Subcutaneous abdominal adipose tissue (tissue), 5 donors: ENCODE measurements around the gene ZNRD2.

Experiments
- H3K27ac ChIP-seq: one replicate; pipeline ENCODE4 v1.7.0; 2013; ENCODE audit warnings: low read depth, mild to moderate bottlenecking, inconsistent platforms, low read length, moderate library complexity
- H3K27me3 ChIP-seq, 5 donors: one replicate each; pipeline ENCODE4 v1.7.0; 2013; ENCODE audit warnings: low read length in 5 of 5, inconsistent platforms in 1 of 5; ENCODE audit not compliant: control insufficient read depth in 5 of 5, insufficient read depth in 4 of 5
- H3K36me3 ChIP-seq, 5 donors: one replicate each; pipeline ENCODE4 v1.7.0; 2013; ENCODE audit warnings: low read length in 5 of 5; ENCODE audit not compliant: control insufficient read depth in 5 of 5, insufficient read depth in 5 of 5
- H3K4me1 ChIP-seq, 5 donors: one replicate each; pipeline ENCODE4 v1.7.0; 2013; ENCODE audit warnings: low read length in 5 of 5, mild to moderate bottlenecking in 3 of 5, moderate library complexity in 1 of 5; ENCODE audit not compliant: control insufficient read depth in 5 of 5, insufficient read depth in 5 of 5
- H3K4me3 ChIP-seq, 5 donors: one replicate each; pipeline ENCODE4 v1.7.0; 2013; ENCODE audit warnings: low read length in 5 of 5, low read depth in 1 of 5
- H3K9ac ChIP-seq, 5 donors: one replicate each; pipeline ENCODE4 v1.7.0; 2013; ENCODE audit warnings: low read length in 5 of 5, mild to moderate bottlenecking in 4 of 5, moderate library complexity in 3 of 5
- H3K9me3 ChIP-seq, 5 donors: one replicate each; pipeline ENCODE4 v1.7.0; 2013; ENCODE audit warnings: low read length in 5 of 5; ENCODE audit not compliant: control insufficient read depth in 5 of 5
- donor health status: healthy.
- donor health status: healthy.
- donor health status: healthy.
- donor health status: healthy.
- donor health status: healthy.

Gene ZNRD2

DNA sequence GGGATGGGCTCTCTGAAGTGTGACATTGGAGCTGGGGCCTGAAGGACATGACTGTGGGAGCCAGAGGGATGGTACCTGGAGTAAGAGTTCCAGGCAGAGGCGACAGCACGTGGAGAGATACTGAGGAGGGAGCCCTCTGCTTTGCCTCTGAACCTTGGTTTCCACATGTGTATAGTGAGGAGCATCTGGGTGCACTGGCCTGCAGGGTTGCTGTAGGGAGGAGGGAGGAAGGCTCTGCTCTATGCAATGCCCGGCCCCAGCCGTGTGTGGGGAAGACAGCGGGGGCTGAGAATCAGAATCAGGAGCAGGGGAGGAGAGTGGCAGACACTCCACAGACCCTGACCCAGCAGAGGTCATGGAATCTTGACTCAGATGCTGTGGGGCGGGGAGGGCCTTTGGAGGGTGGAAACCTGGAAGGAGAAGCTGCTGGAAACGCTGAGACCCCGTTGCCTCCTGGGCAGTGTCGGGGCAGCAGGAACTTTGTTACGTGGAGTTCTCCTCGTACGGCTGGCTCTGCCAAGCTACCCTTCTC, 41.4 kb upstream of the ZNRD2 start:
- no peak overlapping the region for H3K9ac ChIP-seq
- H3K27me3 ChIP-seq = no peaks in the 10 kb centered on the region
- H3K36me3 ChIP-seq = peaks cover 0 to 65% (median 59%) of the 10 kb centered on the region in 5 donors
- H3K27ac ChIP-seq = no peak overlapping the region
- H3K4me1 ChIP-seq = peaks cover 5 to 21% (median 20%) of the 10 kb centered on the region in 5 donors
- H3K9me3 ChIP-seq = no peaks in the 10 kb centered on the region
- no peak overlapping the region for H3K4me3 ChIP-seq

DNA sequence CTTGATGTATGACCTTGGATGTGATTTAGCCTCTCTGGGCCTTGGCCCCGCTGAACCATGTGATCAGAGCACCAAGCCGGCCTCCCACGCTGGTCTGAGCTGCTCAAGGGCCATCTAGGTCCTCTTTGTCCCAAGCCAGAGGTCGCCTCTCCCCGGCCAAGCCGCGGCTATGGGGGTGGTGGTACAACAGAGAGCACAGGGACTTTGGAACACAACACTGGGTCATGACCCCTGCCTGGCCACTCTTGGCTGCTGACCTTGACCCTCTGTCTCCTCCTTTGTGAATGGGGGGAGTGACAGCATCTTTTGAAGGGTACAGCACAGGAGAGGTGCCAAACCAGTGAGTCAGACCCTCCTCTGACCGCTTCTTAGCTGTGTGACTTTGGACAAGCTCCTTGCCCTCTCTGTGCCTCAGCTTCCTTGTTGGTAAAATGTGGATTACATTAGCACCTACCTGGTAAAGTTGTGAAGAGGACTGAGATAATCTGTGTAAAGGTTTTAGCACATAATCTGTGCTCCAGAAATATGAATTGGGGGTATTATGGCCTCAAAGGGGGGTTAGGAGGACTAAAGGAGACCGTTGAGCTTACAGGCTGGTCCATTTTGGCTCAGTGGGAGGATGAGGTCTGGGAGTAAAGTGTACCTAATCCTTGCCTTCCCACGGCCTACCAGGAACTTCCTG, 40.7 kb upstream of the ZNRD2 start:
- Histone ChIP-seq H3K4me3 (no peak overlapping the region), H3K36me3 (peaks cover 0 to 65% (median 59%) of the 10 kb centered on the region in 5 donors), H3K27me3 (no peaks in the 10 kb centered on the region), H3K9me3 (no peaks in the 10 kb centered on the region), H3K9ac (no peak overlapping the region), H3K4me1 (peaks cover 5 to 14% (median 13%) of the 10 kb centered on the region in 5 donors), H3K27ac (no peak overlapping the region)

DNA sequence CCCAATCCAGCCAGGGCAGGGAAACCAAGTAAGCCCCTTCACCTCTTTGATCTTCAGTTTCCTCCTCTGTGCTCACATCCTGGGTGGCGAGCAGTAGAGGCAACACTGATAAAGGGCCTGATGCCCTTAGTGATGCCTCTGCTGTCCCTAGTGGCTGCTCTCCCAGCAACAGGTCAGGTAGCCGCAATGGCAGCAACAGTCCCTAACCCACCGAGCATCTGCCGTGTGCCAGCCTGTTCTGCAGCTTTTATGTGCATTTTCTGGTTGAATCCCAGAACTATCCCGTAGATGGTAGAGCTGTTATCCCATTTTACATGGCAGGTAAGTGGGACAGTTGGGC, 40.1 kb upstream of the ZNRD2 start:
- peaks cover 0 to 69% (median 63%) of the 10 kb centered on the region in 5 donors for H3K36me3 ChIP-seq
- H3K9ac ChIP-seq = no peak overlapping the region
- no peak overlapping the region for H3K4me3 ChIP-seq
- H3K9me3 ChIP-seq = no peaks in the 10 kb centered on the region
- H3K4me1 ChIP-seq = peaks cover 5 to 14% (median 13%) of the 10 kb centered on the region in 5 donors
- H3K27ac ChIP-seq = no peak overlapping the region
- no peaks in the 10 kb centered on the region for H3K27me3 ChIP-seq

DNA sequence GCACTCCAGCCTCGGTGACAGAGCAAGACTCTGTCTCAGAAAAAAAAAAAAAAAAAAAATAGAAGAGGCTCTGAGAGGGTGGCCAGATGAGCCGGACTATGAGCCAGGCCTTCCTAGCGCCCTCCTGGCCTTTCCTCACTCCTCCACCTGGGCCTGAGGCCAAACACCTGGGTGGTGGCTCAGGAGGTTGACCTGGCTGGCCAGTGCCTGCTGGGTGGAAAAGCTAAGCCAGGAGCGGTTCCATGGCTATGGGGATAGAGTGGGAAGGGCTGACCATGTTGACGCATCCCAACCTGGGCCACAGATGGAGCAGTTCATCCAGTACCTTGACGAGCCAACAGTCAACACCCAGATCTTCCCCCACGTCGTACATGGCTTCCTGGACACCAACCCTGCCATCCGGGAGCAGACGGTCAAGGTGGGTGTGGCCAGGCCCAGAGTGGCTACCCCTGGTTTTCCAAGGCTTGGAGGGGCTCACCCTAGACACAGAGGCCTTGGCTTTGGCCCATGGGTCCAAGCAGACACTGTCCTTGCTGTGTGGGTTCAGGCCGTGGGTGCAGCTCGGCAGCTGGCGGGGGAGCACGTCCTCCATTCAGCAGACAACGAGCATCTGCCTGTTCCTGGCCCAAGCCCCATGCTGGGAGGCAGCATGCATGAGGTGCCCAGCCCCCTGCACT, 37.8 kb upstream of the ZNRD2 start:
- no peaks in the 10 kb centered on the region for H3K4me1 ChIP-seq
- no peak overlapping the region for H3K27ac ChIP-seq

DNA sequence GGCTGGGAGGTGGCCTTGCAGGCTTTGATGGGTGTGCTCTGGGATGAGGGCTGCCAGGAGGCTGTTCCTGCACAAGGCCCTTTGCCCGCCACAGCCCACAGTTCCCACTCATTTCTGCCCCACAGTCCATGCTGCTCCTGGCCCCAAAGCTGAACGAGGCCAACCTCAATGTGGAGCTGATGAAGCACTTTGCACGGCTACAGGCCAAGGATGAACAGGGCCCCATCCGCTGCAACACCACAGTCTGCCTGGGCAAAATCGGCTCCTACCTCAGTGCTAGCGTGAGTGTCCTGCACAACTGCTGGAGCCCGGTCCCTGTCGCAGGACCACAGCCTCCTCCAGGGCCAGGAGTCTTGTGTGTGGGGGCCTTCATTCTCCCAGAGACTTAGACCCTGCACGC, 35.2 kb upstream of the ZNRD2 start:
- Histone ChIP-seq H3K9me3 (no peaks in the 10 kb centered on the region), H3K27ac (no peak overlapping the region), H3K9ac (no peak overlapping the region), H3K4me3 (no peak overlapping the region), H3K27me3 (no peaks in the 10 kb centered on the region), H3K4me1 (peaks cover 0 to 8% (median 7%) of the 10 kb centered on the region in 5 donors), H3K36me3 (peaks cover 0 to 75% (median 68%) of the 10 kb centered on the region in 5 donors)

More for the DNA sequence above, 37.8 kb upstream of the ZNRD2 start:
- H3K27me3 ChIP-seq = no peaks in the 10 kb centered on the region
- peaks cover 0 to 81% (median 78%) of the 10 kb centered on the region in 5 donors for H3K36me3 ChIP-seq
- no peak overlapping the region for H3K4me3 ChIP-seq
- no peak overlapping the region for H3K9ac ChIP-seq
- H3K9me3 ChIP-seq = no peaks in the 10 kb centered on the region

DNA sequence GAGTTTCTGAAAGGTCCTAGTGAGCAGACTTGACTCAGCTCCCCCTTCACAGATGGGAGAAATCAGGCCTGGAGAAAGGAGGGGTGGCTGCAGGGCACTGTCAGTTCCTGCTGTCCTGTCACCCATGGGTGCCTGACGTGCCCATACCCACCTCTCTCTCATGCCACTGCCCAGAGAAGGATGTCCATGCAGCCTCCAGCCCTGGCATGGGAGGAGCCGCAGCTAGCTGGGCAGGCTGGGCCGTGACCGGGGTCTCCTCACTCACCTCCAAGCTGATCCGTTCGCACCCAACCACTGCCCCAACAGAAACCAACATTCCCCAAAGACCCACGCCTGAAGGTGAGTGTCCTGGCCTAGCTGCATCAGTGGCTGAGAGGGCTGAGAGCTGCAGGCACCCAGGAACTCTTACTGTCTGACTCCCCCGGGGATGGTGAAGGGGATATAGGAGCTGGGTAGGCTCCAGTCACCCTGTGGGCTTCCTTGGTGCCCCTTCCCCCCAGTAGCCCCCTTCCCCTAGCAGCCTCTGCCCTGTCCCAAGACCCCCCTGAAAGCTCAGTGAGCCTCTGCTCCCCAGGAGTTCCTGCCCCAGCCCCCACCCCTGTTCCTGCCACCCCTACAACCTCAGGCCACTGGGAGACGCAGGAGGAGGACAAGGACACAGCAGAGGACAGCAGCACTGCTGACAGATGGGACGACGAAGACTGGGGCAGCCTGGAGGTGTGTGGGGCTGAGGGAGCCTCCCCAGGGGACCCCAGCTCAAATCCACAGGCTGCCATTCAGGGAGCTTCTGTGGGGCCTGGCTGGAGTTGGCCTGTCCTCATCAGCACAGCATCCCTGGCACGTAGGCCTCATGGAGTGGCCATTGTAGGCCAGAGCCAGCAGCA, 33.6 kb upstream of the ZNRD2 start:
- H3K4me3 ChIP-seq = no peak overlapping the region
- peaks cover 0 to 59% (median 53%) of the 10 kb centered on the region in 5 donors for H3K36me3 ChIP-seq
- no peak overlapping the region for H3K9ac ChIP-seq
- H3K4me1 ChIP-seq = peaks cover 3 to 23% (median 20%) of the 10 kb centered on the region in 5 donors
- H3K27me3 ChIP-seq = no peaks in the 10 kb centered on the region
- H3K27ac ChIP-seq = no peak overlapping the region
- H3K9me3 ChIP-seq = no peaks in the 10 kb centered on the region

DNA sequence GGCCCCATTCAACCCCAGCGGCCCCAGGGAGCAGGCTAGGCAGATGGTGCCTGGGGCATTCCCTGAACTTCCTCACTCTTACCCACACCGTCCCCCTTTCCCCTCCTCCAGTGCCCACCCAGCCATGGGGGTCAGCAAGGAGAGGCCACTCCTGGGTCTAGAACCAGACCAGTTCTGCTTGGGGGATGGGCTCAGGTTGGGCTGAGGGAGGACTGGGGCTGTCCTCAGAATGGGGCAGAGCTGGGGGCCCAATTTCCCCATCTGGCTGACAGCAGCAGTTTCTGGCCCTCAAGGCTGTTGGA, 33.0 kb upstream of the ZNRD2 start:
- Histone ChIP-seq H3K9me3 (no peaks in the 10 kb centered on the region), H3K27me3 (no peaks in the 10 kb centered on the region), H3K4me3 (no peak overlapping the region), H3K4me1 (peaks cover 3 to 28% (median 22%) of the 10 kb centered on the region in 5 donors), H3K9ac (no peak overlapping the region), H3K27ac (no peak overlapping the region), H3K36me3 (peaks cover 0 to 55% (median 49%) of the 10 kb centered on the region in 5 donors)

DNA sequence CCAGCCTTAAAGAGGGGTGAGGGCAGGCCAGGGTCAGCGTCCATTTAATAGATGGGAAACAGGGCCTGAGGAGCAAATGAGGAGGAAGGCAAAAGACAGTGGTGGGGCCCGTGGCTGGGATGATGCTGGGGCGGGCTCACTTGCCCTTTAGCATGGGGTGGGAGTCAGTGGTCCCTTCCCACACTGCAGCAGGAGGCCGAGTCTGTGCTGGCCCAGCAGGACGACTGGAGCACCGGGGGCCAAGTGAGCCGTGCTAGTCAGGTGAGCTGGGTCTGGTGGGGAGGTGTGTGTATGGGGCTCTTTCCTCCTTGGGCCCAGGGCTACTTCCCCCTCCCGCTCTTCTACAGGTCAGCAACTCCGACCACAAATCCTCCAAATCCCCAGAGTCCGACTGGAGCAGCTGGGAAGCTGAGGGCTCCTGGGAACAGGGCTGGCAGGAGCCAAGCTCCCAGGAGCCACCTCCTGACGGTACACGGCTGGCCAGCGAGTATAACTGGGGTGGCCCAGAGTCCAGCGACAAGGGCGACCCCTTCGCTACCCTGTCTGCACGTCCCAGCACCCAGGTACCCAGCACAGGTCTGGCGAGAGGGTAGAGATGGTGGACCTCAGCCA, 32.6 kb upstream of the ZNRD2 start:
- Histone ChIP-seq H3K27ac (no peak overlapping the region), H3K4me1 (peaks cover 3 to 28% (median 22%) of the 10 kb centered on the region in 5 donors), H3K9me3 (no peaks in the 10 kb centered on the region), H3K36me3 (peaks cover 0 to 53% (median 45%) of the 10 kb centered on the region in 5 donors), H3K4me3 (no peak overlapping the region), H3K27me3 (no peaks in the 10 kb centered on the region), H3K9ac (no peak overlapping the region)

DNA sequence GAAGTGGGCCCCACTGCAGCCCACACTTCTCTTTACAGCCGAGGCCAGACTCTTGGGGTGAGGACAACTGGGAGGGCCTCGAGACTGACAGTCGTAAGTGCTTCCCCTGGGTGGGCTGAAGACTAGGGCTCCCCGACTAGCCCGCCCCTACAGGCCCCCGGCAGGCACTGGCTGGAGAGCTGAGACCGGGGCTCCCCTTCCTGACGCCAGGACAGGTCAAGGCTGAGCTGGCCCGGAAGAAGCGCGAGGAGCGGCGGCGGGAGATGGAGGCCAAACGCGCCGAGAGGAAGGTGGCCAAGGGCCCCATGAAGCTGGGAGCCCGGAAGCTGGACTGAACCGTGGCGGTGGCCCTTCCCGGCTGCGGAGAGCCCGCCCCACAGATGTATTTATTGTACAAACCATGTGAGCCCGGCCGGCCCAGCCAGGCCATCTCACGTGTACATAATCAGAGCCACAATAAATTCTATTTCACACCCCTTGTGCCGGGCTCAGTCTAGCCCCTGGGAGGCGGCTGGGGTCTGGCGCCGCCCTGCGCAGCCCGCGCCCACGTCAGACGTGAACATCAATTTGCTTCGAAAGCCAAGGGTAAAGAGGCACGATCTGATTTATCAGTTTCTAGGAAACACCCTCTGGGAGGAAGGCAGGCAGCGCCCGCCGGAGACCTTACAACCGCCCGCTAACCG, 31.9 kb upstream of the ZNRD2 start:
- H3K4me3 ChIP-seq = no peak overlapping the region

More for the DNA sequence above, 31.9 kb upstream of the ZNRD2 start:
- Histone ChIP-seq H3K27me3 (no peaks in the 10 kb centered on the region), H3K4me1 (peaks cover 3 to 28% (median 22%) of the 10 kb centered on the region in 5 donors), H3K9me3 (no peaks in the 10 kb centered on the region), H3K9ac (no peak overlapping the region), H3K36me3 (peaks cover 0 to 50% (median 43%) of the 10 kb centered on the region in 5 donors), H3K27ac (no peak overlapping the region)
